NT2/D1 (cell line): ENCODE results near the gene CLCN4.

Source experiments
- SUZ12 ChIP-seq: IDR thresholded peaks from 2 replicates; pipeline ENCODE4 v1.6.1; 2011; ENCODE audit not compliant: insufficient read length, insufficient read depth; ENCODE audit errors: extremely low read depth
- YY1 ChIP-seq: IDR thresholded peaks from 2 replicates; pipeline ENCODE4 v1.6.1; 2011; ENCODE audit not compliant: insufficient read length, insufficient read depth
- ZNF274 ChIP-seq: IDR thresholded peaks from 2 replicates; pipeline ENCODE4 v1.6.1; 2011; ENCODE audit warnings: mild to moderate bottlenecking, low read depth, low read length

GRCh38 chrX:10221651-10222050 lies 64.9 kb downstream of the CLCN4 start:
- TF ChIP-seq SUZ12, result no peak
- TF ChIP-seq YY1, result no peak
- TF ChIP-seq ZNF274, result no peak
